ENCODE measurements around the gene UPK3BL2.
"Not testable (repeated sequence)": the region's sequence is repeated elsewhere in the genome, so short reads cannot be mapped to it uniquely, and the experiment has no call there.

DNA sequence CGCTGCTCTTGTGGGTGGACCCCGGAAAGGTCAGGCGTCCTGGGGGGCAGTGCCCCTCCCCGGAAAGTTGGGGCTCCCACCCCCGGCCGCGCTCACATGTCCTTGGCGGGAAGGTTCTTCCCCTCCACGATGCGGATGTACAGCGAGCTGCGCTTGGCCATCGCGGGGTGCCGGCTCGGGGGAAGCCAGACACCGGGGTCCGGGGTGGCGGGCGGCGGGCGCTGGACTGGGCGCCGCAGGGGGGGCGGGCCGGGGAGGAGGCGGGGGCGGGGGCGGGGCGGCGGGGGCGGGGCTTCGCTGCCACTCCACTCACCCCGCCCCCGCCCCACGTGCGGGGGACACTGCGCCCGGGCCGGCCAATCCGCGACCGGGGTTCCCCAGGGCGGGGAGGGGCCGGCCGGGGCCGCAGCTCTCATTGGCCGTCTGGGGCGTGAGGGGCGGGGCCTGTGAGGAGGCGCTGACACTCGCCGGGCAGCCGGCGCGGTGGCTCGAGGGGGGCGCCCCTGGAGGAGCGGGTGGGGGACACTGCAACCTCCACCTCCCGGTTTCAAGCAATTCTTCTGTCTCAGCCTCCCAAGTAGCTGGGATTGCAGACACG, 25.8 kb downstream of the UPK3BL2 start, which contains the start of gene RASA4B:
- not testable (repeated sequence) for TF ChIP-seq POLR2A, TAF1 (IDR thresholded peaks at IDR 0.05; ENCODE audit: low read depth, low read length)

All from GM12891 (cell line).